Measurements from ENCODE around the gene HSDL2.

Gene HSDL2

DNA sequence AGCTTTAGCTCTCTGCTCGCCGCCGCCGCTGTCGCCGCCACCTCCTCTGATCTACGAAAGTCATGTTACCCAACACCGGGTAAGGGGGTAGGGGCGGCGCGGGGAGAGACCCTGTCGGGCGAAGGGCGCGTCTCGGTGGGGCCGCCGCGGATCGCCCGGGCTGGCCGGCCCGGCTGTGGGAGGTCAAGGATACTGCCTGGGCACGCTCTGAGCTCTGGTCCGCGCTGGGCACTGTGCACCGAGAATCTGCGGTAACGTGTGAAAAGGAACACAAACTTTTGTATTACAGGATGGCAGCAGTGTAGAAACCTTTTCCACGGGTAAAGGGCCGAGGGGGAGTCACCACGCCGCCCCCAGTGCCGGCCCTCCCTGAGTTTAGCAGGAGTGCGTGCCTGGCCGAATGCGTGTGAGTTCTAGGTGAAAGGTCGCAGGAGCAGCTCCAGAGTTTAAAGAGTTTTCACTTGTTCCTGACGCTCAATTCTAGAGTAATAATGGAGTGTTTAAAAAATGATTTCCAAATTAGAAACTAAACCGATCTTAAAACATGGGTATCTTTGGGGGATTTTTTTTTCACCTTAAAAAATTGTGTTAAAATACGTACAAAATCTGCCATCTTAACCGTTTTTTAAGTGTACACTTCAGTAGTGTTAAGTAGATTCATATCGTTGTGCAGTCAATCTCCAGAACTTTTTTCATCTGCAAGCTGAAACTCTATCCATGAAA lies at the start of gene HSDL2:
Gene HSDL2 (plus strand): TSS at position 7 of the 723 bp plus-strand sequence. CDS start 56 bp downstream, at position 63.
- Histone ChIP-seq H3K9me2 (ENCODE audit: low read depth, low read length) (no peaks in the 10 kb centered on the region), H2AFZ (ENCODE audit: low read length) (0 out of 2 replicates have a peak within 1 kb of the TSS, but pooled peaks have one; percentile 4), H3K4me3 (ENCODE audit: low read depth, low read length, poor library complexity, severe bottlenecking) (peak within 1 kb of the TSS; percentile 85), H3K36me3 (ENCODE audit: insufficient read depth, low read length) (no peaks in the 10 kb centered on the region), H3K9ac (ENCODE audit: low read length) (peak within 1 kb of the TSS; percentile 81), H3K4me1 (ENCODE audit: insufficient read depth, low read length, severe bottlenecking) (peaks cover 68% of the 10 kb centered on the region), H4K20me1 (ENCODE audit: insufficient read depth, low read length) (no peaks in the 10 kb centered on the region), H3K9me3 (ENCODE audit: low read length) (no peaks in the 10 kb centered on the region), H3F3A (ENCODE audit: insufficient read depth, low read length) (no peaks in the 10 kb centered on the region), H3K79me2 (ENCODE audit: insufficient read depth, low read length) (peaks cover 4% of the 10 kb centered on the region; the same call in 1 of the 2 replicates), H3K4me2 (ENCODE audit: low read length) (peak within 1 kb of the TSS; percentile 84), H3K27ac (ENCODE audit: low read depth, low read length, poor library complexity, severe bottlenecking) (peak within 1 kb of the TSS; percentile 63), H3K27me3 (ENCODE audit: insufficient read depth, low read length) (no peaks in the 10 kb centered on the region)
- no peak for TF ChIP-seq EZH2 (IDR thresholded peaks at IDR 0.05; ENCODE audit: borderline replicate concordance, low read length)
- TF ChIP-seq, protein P1, sequence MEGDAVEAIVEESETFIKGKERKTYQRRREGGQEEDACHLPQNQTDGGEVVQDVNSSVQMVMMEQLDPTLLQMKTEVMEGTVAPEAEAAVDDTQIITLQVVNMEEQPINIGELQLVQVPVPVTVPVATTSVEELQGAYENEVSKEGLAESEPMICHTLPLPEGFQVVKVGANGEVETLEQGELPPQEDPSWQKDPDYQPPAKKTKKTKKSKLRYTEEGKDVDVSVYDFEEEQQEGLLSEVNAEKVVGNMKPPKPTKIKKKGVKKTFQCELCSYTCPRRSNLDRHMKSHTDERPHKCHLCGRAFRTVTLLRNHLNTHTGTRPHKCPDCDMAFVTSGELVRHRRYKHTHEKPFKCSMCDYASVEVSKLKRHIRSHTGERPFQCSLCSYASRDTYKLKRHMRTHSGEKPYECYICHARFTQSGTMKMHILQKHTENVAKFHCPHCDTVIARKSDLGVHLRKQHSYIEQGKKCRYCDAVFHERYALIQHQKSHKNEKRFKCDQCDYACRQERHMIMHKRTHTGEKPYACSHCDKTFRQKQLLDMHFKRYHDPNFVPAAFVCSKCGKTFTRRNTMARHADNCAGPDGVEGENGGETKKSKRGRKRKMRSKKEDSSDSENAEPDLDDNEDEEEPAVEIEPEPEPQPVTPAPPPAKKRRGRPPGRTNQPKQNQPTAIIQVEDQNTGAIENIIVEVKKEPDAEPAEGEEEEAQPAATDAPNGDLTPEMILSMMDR (IDR thresholded peaks at IDR 0.05; ENCODE audit: low read length) = no peak

GRCh38 chr9:112331674-112331952 lies 48.3 kb upstream of the HSDL2 start:
- TF ChIP-seq, protein P1 (IDR thresholded peaks at IDR 0.05; ENCODE audit: low read length) = no peak
- no peak for TF ChIP-seq EZH2 (IDR thresholded peaks at IDR 0.05; ENCODE audit: borderline replicate concordance, low read length)
- H4K20me1 ChIP-seq (ENCODE audit: insufficient read depth, low read length) = no peaks in the 10 kb centered on the region
- peak overlapping the region; percentile 89 for H3K9ac ChIP-seq (ENCODE audit: low read length)
- H3K27me3 ChIP-seq (ENCODE audit: insufficient read depth, low read length) = no peaks in the 10 kb centered on the region
- H3F3A ChIP-seq (ENCODE audit: insufficient read depth, low read length) = no peaks in the 10 kb centered on the region
- H3K4me2 ChIP-seq (ENCODE audit: low read length) = peak overlapping the region; percentile 95
- peaks cover 61% of the 10 kb centered on the region for H3K79me2 ChIP-seq (ENCODE audit: insufficient read depth, low read length)
- no peaks in the 10 kb centered on the region for H3K9me3 ChIP-seq (ENCODE audit: low read length)
- H3K9me2 ChIP-seq (ENCODE audit: low read depth, low read length) = no peaks in the 10 kb centered on the region
- peaks cover 48% of the 10 kb centered on the region for H3K4me1 ChIP-seq (ENCODE audit: insufficient read depth, low read length, severe bottlenecking)
- peak overlapping the region; percentile 85 for H3K4me3 ChIP-seq (ENCODE audit: low read depth, low read length, poor library complexity, severe bottlenecking)
- H3K36me3 ChIP-seq (ENCODE audit: insufficient read depth, low read length) = peaks cover 5% of the 10 kb centered on the region; the same call in 1 of the 2 replicates
- H2AFZ ChIP-seq (ENCODE audit: low read length) = no peak overlapping the region
- peak overlapping the region; percentile 85 for H3K27ac ChIP-seq (ENCODE audit: low read depth, low read length, poor library complexity, severe bottlenecking)

DNA sequence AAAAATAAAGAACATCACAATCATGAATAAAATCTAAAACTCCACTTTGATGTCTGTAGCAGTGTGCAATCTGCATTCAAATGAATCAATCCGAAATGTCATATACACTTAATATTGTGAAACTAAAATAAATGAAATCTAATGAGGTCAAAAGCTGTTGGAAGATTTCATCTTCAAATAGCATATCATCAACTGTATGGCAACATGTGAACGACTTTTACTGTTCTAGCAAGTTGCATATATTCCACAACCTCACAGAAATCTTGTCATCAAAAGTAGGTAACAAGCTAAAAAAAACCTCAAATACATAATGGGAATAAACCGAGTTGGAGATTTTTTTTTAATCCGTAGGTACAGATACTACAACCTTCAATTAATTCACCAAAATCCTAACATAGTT lies 47.7 kb upstream of the HSDL2 start:
- peaks cover 5% of the 10 kb centered on the region; the same call in 1 of the 2 replicates for H3K36me3 ChIP-seq (ENCODE audit: insufficient read depth, low read length)
- TF ChIP-seq EZH2 (IDR thresholded peaks at IDR 0.05; ENCODE audit: borderline replicate concordance, low read length) = no peak
- TF ChIP-seq, protein P1 (IDR thresholded peaks at IDR 0.05; ENCODE audit: low read length) = no peak
- peaks cover 43% of the 10 kb centered on the region for H3K4me1 ChIP-seq (ENCODE audit: insufficient read depth, low read length, severe bottlenecking)
- H2AFZ ChIP-seq (ENCODE audit: low read length) = no peak overlapping the region
- H3K4me3 ChIP-seq (ENCODE audit: low read depth, low read length, poor library complexity, severe bottlenecking) = peak overlapping the region; percentile 85
- H4K20me1 ChIP-seq (ENCODE audit: insufficient read depth, low read length) = no peaks in the 10 kb centered on the region
- peak overlapping the region; percentile 89 for H3K9ac ChIP-seq (ENCODE audit: low read length)
- no peaks in the 10 kb centered on the region for H3F3A ChIP-seq (ENCODE audit: insufficient read depth, low read length)
- H3K79me2 ChIP-seq (ENCODE audit: insufficient read depth, low read length) = peaks cover 55% of the 10 kb centered on the region
- H3K27me3 ChIP-seq (ENCODE audit: insufficient read depth, low read length) = no peaks in the 10 kb centered on the region
- H3K27ac ChIP-seq (ENCODE audit: low read depth, low read length, poor library complexity, severe bottlenecking) = peak overlapping the region; percentile 85
- no peaks in the 10 kb centered on the region for H3K9me2 ChIP-seq (ENCODE audit: low read depth, low read length)
- peak overlapping the region; percentile 95 for H3K4me2 ChIP-seq (ENCODE audit: low read length)
- H3K9me3 ChIP-seq (ENCODE audit: low read length) = no peaks in the 10 kb centered on the region
